Measurements from ENCODE around the gene STPG1.
A peak's percentile ranks its signal among the peaks of the same experiment; 100 is the strongest.
"Not testable (repeated sequence)": the region's sequence is repeated elsewhere in the genome, so short reads cannot be mapped to it uniquely, and the experiment has no call there.

The STPG1 gene, protein sequence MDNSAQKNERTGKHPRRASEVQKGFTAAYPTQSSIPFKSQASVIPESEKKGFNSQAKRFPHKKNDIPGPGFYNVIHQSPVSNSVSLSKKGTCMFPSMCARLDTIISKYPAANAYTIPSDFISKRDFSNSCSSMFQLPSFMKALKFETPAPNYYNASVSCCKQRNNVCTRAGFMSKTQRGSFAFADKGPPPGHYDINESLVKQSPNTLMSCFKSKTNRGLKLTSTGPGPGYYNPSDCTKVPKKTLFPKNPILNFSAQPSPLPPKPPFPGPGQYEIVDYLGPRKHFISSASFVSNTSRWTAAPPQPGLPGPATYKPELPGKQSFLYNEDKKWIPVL

DNA sequence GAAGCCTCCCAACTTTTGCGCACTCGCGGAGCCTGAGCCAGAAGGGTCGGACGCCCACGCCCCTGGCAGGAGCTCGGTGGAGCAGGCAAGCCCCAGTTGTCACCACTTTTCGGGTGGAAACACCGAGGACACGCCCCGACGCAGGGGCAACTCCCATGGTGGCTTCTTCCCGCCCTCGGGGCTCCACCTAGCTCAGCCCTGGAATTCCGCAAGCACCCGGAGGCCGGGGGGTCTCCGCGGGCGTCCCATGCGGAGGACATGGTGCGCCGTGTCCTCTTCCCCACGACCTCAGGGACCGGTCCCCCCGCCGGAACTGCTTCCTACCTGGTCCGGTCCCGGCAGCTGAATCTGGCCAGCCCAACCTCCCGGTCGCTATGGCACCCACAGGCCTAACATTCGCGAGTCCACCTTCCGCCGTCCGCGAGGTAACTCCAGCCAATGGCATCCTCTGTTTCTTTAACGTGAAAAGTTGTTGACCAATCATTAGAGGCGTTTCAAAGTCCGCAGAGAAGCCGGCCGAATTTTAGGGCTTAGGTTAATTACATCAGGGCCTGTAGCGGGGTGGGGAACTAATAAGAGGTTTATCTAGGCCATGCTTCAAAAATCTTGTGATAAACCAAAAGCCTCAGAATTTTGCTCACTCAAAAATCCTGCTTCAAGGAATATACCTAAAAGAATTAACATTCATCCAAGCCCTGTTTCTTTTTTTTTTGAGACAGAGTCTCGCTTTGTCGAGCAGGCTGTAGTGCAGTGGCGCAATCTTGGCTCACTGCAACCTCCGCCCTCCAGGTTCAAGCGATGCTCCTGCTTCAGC lies at the start of gene STPG1:
TSS of gene STPG1 (minus strand) at position 433 of the 814 bp plus-strand sequence. CDS start 12,394 bp downstream, outside the sequence.
- peak; percentile 72 for DNase-seq

DNA sequence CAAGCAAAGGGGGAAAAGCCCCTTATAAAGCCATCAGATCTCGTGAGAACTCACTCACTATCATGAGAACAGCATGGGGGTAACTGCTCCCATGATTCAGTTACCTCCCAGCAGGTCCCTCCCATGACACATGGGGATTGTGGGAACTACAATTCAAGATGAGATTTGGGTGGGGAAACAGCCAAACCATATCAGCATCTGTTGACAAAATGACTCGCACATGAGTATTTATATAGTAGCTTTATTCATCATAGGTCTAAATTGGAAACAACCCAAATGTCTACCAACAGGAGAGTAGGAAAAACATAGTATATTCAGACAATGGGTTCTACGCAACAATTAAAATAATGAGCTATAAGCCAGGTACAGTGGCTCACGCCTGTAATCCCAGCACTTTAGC lies 48.5 kb upstream of the STPG1 start:
- not testable (repeated sequence) for DNase-seq

GRCh38 chr1:24459551-24460266 lies 46.1 kb upstream of the STPG1 start:
- no peak for DNase-seq

- no peak for DNase-seq
Observed at GRCh38 chr1:24457866-24458265, 44.3 kb upstream of the STPG1 start.

GRCh38 chr1:24455272-24455671 lies 41.7 kb upstream of the STPG1 start:
- DNase-seq: no peak

DNA sequence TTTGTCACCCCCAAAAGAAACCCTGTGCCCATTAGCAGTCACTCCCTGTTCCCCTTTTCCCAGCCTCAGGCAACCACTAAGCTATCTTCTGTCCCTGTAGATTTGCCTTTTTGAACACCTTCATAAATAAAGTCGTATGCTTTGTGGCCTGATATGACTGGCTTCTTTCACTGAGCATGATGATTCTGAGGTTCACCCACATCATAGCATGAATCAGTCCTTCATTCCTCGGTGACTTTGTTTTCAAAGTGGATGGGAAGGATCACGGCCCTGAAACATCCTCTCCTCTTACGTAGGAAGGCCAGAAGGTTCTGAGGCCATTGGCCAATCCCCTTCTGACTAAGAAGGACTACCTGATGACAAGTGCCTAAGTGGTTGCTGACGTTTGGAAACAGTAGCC lies 41.1 kb upstream of the STPG1 start:
- DNase-seq: no peak

DNA sequence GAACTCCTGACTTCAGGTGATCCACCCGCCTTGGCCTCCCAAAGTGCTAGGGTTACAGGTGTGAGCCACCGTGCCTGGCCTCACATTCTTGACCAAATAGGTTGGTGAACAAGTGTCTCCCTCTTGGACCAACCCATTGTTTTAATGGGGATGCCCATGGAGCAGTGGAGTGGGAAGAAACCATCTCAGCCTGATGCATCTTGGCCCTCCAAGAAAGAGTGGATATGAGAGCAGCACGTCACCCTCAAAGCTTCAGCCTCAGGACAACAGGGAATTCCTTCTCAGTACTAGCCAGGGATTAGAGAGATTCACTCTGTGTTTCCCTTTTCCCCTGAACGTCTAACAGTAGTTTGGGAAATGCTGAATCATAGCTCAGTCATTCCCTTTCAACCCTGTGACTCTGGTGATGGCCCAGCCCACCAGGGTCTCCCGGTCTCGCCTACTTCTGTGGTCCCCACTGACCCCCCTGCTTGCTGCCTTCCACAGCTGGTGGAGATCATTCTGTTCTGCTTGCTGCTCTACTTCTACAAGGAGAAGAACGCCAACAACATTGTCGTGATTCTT lies 39.4 kb upstream of the STPG1 start:
- DNase-seq: no peak

GRCh38 chr1:24451746-24452145 lies 38.2 kb upstream of the STPG1 start:
- no peak for DNase-seq

- DNase-seq: no peak
Observed at GRCh38 chr1:24450857-24451397, 37.3 kb upstream of the STPG1 start.

DNA sequence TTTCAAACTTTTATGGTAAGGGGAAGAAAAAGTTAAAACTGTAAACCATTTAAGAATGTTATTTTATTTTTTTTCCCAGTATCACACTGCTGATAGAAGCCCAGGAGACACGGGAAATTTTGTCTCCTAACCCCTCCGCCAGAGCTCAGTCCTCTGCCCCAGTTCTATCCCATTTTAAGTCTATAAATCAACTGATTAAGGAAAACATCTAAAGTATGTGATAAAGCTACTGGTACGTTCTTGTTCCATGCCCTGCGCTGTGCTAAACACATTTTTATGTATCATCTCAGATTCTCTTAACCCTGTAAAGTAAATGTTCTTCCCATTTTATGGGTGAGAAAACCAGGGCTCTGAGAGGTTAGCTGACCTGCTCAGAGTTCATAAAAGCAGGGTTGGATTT lies 36.7 kb upstream of the STPG1 start:
- no peak for DNase-seq

- not testable (repeated sequence) for DNase-seq
Observed at GRCh38 chr1:24446446-24446845, 32.9 kb upstream of the STPG1 start.

DNA sequence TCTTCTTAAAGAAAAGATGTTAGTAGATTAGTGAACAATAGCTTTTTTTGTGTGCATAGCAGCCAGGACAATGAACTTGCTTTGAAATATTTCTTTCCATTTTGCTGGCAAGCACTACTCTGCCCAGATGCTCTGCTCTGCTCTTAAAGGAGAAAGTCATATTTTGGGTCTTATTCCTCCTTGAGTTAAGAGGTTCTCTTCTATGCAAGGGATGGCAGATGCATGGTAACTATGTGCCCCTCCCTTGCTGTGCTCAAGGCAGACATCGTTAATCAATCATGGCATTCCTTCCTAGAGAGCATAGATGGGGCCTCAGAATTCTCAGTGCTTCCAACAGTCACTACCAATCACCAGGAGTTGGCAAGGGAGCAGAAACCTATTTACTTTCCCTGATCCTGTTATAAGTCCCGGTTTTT lies 29.7 kb upstream of the STPG1 start:
- DNase-seq: no peak

GRCh38 chr1:24442764-24443163 lies 29.2 kb upstream of the STPG1 start:
- no peak for DNase-seq

GRCh38 chr1:24441996-24442668 lies 28.6 kb upstream of the STPG1 start:
- no peak for DNase-seq

- DNase-seq: no peak
Observed at GRCh38 chr1:24441480-24441879, 27.9 kb upstream of the STPG1 start.

DNA sequence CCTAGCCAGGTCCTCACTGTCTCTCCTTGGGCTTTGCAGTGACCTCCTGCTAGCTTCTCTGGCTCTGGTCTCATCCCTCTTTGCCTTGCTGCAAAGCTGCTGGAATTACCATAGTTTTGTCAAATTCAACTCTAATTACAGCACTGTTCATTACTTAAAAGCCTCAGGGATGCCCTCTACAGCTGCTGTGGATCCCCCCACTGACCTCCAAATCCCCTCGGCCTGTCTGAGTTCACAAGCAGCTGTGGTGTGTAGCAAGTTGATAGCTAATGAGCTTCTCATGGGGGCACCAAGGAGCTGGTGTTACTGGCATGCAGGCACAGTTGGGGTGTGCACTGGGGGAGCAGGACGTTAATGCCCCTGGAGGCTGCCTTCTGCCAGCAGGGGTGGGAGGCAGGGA lies 26.9 kb upstream of the STPG1 start:
- no peak for DNase-seq

DNA sequence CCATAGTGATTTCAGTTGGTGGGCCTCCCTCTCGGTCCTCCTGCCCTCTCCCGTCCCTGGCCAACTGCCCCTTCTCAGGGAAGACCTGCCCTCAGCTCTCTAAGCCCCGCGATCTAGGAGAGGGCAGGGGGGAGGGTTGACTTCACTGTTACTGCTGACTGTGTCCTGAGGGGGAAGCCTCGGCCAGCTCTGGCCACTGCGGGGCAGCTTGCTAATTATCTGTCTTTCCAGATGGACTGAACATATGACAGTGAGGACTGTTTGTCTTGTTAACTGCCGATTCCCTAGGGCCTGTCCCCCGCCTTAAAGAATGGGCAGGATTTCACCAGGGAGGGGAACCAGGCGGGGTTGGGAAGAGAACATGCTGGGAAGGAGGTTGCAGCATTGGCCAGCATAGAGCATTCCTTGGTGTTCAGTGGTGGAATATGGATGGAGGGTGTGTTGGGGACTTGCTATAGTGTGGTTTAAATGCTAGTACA lies 24.9 kb upstream of the STPG1 start:
- DNase-seq: no peak

DNA sequence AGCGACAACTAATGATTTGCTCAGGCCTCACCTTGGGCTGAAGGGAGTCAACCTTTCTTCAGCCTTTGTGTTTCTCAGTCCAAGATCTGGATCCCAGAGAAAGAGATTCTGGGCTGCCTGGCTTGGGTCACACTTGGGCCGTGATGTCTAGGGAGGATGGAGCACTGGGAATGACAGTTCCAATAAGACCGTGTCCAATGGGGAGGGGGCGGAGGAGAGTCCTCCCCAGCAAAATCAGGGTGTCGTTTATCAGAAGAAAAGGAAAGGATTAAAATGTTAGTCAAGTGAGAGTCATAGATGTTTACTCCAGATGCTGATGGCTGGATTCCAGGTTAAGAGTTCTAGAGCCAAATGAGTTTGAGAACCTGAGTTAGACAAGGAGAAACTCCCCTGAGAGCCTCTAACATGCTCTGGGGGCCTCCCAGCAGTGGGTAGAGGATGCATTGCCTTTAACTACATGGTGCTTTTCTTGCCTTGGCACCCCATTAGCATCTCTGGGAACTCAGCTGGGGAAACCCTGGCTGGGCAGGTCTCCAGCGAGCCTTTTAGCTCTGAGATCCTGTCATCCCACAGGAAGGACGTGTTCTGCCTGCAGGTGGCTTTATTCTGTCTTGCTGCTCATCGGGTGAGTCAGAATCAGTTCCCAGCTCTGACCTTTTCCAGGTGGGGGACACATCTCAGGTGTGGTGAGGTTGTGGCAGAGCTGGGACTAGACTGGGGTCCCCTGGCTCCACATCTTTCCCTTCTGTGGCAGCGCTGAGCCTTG lies 24.2 kb upstream of the STPG1 start:
- no peak for DNase-seq

GRCh38 chr1:24435782-24436365 lies 22.3 kb upstream of the STPG1 start:
- no peak for DNase-seq

- no peak for DNase-seq
Observed at GRCh38 chr1:24427545-24427862, 13.9 kb upstream of the STPG1 start.

Data from stimulated activated naive CD4-positive, alpha-beta T cell treated with Interleukin-2 at 50 U/mL for 16 hours (primary cell).